ENCODE data around the gene CEP104. TPM values are rescaled to one million over a fixed set of nuclear protein-coding genes. Genes with fewer than 3 reads are reported as not detected.

Gene CEP104
- total RNA-seq, 1 experiment from 2014 or later: 44.1 TPM

GRCh38 chr1:3890389-3891328 lies 33.6 kb upstream of the CEP104 start:
- DNase-seq (ENCODE audit: low read depth, low spot score) (no peak), ATAC-seq (no peak)
- RAD21 ChIA-PET (ENCODE audit: low non-redundant PET in 1 of 2, low total read pairs in 2 of 2, uncharacterized antibody in 2 of 2, unreplicated experiment in 2 of 2): no interaction called here
- Histone ChIP-seq H3K79me2 (ENCODE audit: insufficient read depth, low read length) (peaks cover 37% of the 10 kb centered on the region), H3K4me2 (ENCODE audit: low read length) (no peak overlapping the region), H3K4me1 (ENCODE audit: control insufficient read depth in 1 of 2, insufficient read depth in 2 of 2, low read length in 2 of 2) (no peaks in the 10 kb centered on the region), H3K27me3 (ENCODE audit: insufficient read depth, low read length) (no peaks in the 10 kb centered on the region), H3K9me3 (ENCODE audit: control insufficient read depth in 1 of 2, insufficient read depth in 1 of 2, low read depth in 1 of 2, low read length in 2 of 2) (no peaks in the 10 kb centered on the region), H3K9ac (ENCODE audit: low read length) (no peak overlapping the region), H3K4me3 (replicated peaks in 1 of 2; ENCODE audit: low read depth in 1 of 2, low read length in 2 of 2) (no peak overlapping the region), H2AFZ (ENCODE audit: low read depth, low read length, poor library complexity, severe bottlenecking) (no peak overlapping the region), H3K36me3 (ENCODE audit: control insufficient read depth in 1 of 2, insufficient read depth in 2 of 2, low read length in 2 of 2) (peaks cover 17 to 24% of the 10 kb centered on the region in 2 experiments; a peak in 3 of 4 replicates), H3K9me2 (ENCODE audit: insufficient read depth) (no peaks in the 10 kb centered on the region), H3K27ac (ENCODE audit: low read depth, low read length) (no peak overlapping the region), H4K20me1 (ENCODE audit: insufficient read depth) (no peaks in the 10 kb centered on the region)
- no peak for TF ChIP-seq TCF7L2 (IDR thresholded peaks at IDR 0.05; ENCODE audit: borderline replicate concordance, extremely low read depth, insufficient read depth, insufficient read length)
- BruUV-seq (replicated peaks): no TSS peak
- intact Hi-C loops (cut with micrococcal nuclease): no loop called here
- CTCF ChIA-PET: no interaction called here
- POLR2A ChIA-PET: no interaction called here

- RAD21 ChIA-PET (ENCODE audit: low non-redundant PET in 1 of 2, low total read pairs in 2 of 2, uncharacterized antibody in 2 of 2, unreplicated experiment in 2 of 2): no interaction called here
- H3K9ac ChIP-seq (ENCODE audit: low read length): no peak overlapping the region
- intact Hi-C loops (cut with micrococcal nuclease): no loop called here
- no peak overlapping the region for H3K4me3 ChIP-seq (replicated peaks in 1 of 2; ENCODE audit: low read depth in 1 of 2, low read length in 2 of 2)
- H3K27ac ChIP-seq (ENCODE audit: low read depth, low read length): no peak overlapping the region
- no peaks in the 10 kb centered on the region for H3K4me1 ChIP-seq (ENCODE audit: control insufficient read depth in 1 of 2, insufficient read depth in 2 of 2, low read length in 2 of 2)
- no peaks in the 10 kb centered on the region for H3K9me3 ChIP-seq (ENCODE audit: control insufficient read depth in 1 of 2, insufficient read depth in 1 of 2, low read depth in 1 of 2, low read length in 2 of 2)
- H3K79me2 ChIP-seq (ENCODE audit: insufficient read depth, low read length): peaks cover 30% of the 10 kb centered on the region
- POLR2A ChIA-PET: no interaction called here
- no TSS peak for BruUV-seq (replicated peaks)
- peaks cover 17 to 24% of the 10 kb centered on the region in 2 experiments; a peak in 3 of 4 replicates for H3K36me3 ChIP-seq (ENCODE audit: control insufficient read depth in 1 of 2, insufficient read depth in 2 of 2, low read length in 2 of 2)
- ATAC-seq (no peak), DNase-seq (ENCODE audit: low read depth, low spot score) (no peak)
- CTCF ChIA-PET: no interaction called here
- H3K9me2 ChIP-seq (ENCODE audit: insufficient read depth): no peaks in the 10 kb centered on the region
- H4K20me1 ChIP-seq (ENCODE audit: insufficient read depth): no peaks in the 10 kb centered on the region
- no peak overlapping the region for H2AFZ ChIP-seq (ENCODE audit: low read depth, low read length, poor library complexity, severe bottlenecking)
- no peak overlapping the region for H3K4me2 ChIP-seq (ENCODE audit: low read length)
- no peaks in the 10 kb centered on the region for H3K27me3 ChIP-seq (ENCODE audit: insufficient read depth, low read length)
- TF ChIP-seq ZNF274 (IDR thresholded peaks at IDR 0.05; ENCODE audit: low read depth, low read length) (no peak), RAD21 (IDR thresholded peaks at IDR 0.05; ENCODE audit: low read depth) (no peak), SIN3A (IDR thresholded peaks at IDR 0.05; ENCODE audit: low read depth) (no peak), CTCF (IDR thresholded peaks at IDR 0.05 in 2 of 3, conservative IDR thresholded peaks at IDR 0.05 in 1 of 3; ENCODE audit: borderline replicate concordance in 1 of 3, insufficient read depth in 1 of 3, low read depth in 2 of 3, low read length in 2 of 3) (no peak), POLR2AphosphoS5 (IDR thresholded peaks at IDR 0.05; ENCODE audit: low read depth, low read length) (no peak), FOSL1 (IDR thresholded peaks at IDR 0.05; ENCODE audit: low read depth) (no peak), SP1 (IDR thresholded peaks at IDR 0.05; ENCODE audit: low read depth) (no peak), YY1 (IDR thresholded peaks at IDR 0.05; ENCODE audit: extremely low read depth, insufficient replicate concordance, low read depth, low read length) (no peak), EGR1 (IDR thresholded peaks at IDR 0.05; ENCODE audit: low read depth) (no peak), REST (IDR thresholded peaks at IDR 0.05; ENCODE audit: low read depth) (no peak), ZFX (IDR thresholded peaks at IDR 0.05) (no peak), EZH2phosphoT487 (IDR thresholded peaks at IDR 0.05; ENCODE audit: borderline replicate concordance) (no peak), TCF7L2 (IDR thresholded peaks at IDR 0.05; ENCODE audit: borderline replicate concordance, extremely low read depth, insufficient read depth, insufficient read length) (no peak), POLR2A (IDR thresholded peaks at IDR 0.05; ENCODE audit: borderline replicate concordance, extremely low read depth, insufficient read depth, insufficient read length) (no peak)
Measured at GRCh38 chr1:3889936-3890335, 32.9 kb upstream of the CEP104 start.

Measured in HCT116 (cell line).